Naive thymus-derived CD4-positive, alpha-beta T cell (primary cell): ENCODE results near the gene ADPRS. TPM values are rescaled to one million over a fixed set of nuclear protein-coding genes. Genes with fewer than 3 reads are reported as not detected.

Source experiments
- ATAC-seq: fragments of 150-1000 bp; cut with Tn5 transposase; 2 replicates; pipeline ENCODE4 v1.10.0; 2021; ENCODE audit warnings: mild to moderate bottlenecking, moderate library complexity
- CTCF ChIA-PET: fragments of 350-600 bp; sonication (Branson Sonifier 250); formaldehyde crosslinking; loops from one replicate; lab custom pipeline; 2021; ENCODE audit warnings: antibody characterized with exemption; lab: Charles Lee
- POLR2A ChIA-PET: fragments of 350-600 bp; sonication (Branson Sonifier 250); formaldehyde crosslinking; loops from one replicate; lab custom pipeline; 2021; ENCODE audit warnings: antibody characterized with exemption, inconsistent platforms; lab: Charles Lee
- DNase-seq, 9 donors: peaks; one replicate each; pipeline versions ENCODE4 v3.0.0 to v3.0.0-alpha.2; 2020 to 2022; ENCODE audit warnings: mixed read lengths in 1 of 9
- H3K27ac ChIP-seq: one replicate; pipeline ENCODE4 v1.7.0; 2013; ENCODE audit warnings: mild to moderate bottlenecking, low read depth, low read length, moderate library complexity
- H3K27me3 ChIP-seq, 2 donors: one replicate each; pipeline ENCODE4 v1.7.0; 2013; ENCODE audit warnings: low read length in 2 of 2, mild to moderate bottlenecking in 2 of 2, moderate library complexity in 2 of 2; ENCODE audit not compliant: control insufficient read depth in 2 of 2, insufficient read depth in 2 of 2
- H3K36me3 ChIP-seq, 3 experiments: 1 replicate in 2 of 3; 2 replicates in 1 of 3; pipeline ENCODE4 v1.7.0; 2013; ENCODE audit warnings: low read length in 3 of 3, mild to moderate bottlenecking in 3 of 3, moderate library complexity in 1 of 3; ENCODE audit not compliant: insufficient read depth in 3 of 3, control insufficient read depth in 2 of 3
- H3K4me1 ChIP-seq, 2 donors: one replicate each; pipeline ENCODE4 v1.7.0; 2013; ENCODE audit warnings: low read length in 2 of 2, mild to moderate bottlenecking in 2 of 2, moderate library complexity in 1 of 2; ENCODE audit not compliant: control insufficient read depth in 2 of 2, insufficient read depth in 2 of 2
- H3K4me3 ChIP-seq: 2 replicates; pipeline ENCODE4 v1.7.0; 2013; ENCODE audit warnings: mild to moderate bottlenecking, low read length
- H3K9me3 ChIP-seq, 3 experiments: 1 replicate in 2 of 3; 2 replicates in 1 of 3; pipeline ENCODE4 v1.7.0; 2013; ENCODE audit warnings: low read length in 3 of 3; ENCODE audit not compliant: control insufficient read depth in 2 of 3
- H3K27ac Mint-ChIP-seq, 9 donors: one replicate each; pipeline ENCODE4 v1.8.0; 2020 to 2022; ENCODE audit warnings: mixed read lengths in 9 of 9, mild to moderate bottlenecking in 8 of 9, moderate library complexity in 5 of 9, inconsistent platforms in 2 of 9
- H3K27me3 Mint-ChIP-seq, 5 donors: one replicate each; pipeline ENCODE4 v1.8.0; 2021 to 2022; ENCODE audit warnings: mixed read lengths in 5 of 5, mild to moderate bottlenecking in 1 of 5
- H3K36me3 Mint-ChIP-seq, 5 donors: one replicate each; pipeline ENCODE4 v1.8.0; 2020 to 2022; ENCODE audit warnings: mixed read lengths in 5 of 5, mild to moderate bottlenecking in 3 of 5, inconsistent platforms in 1 of 5
- H3K4me1 Mint-ChIP-seq, 7 donors: one replicate each; pipeline ENCODE4 v1.8.0; 2020 to 2022; ENCODE audit warnings: mixed read lengths in 7 of 7, mild to moderate bottlenecking in 3 of 7, inconsistent platforms in 1 of 7
- H3K4me3 Mint-ChIP-seq, 10 donors: one replicate each; pipeline ENCODE4 v1.8.0; 2020 to 2022; ENCODE audit warnings: mild to moderate bottlenecking in 10 of 10, mixed read lengths in 10 of 10, moderate library complexity in 6 of 10, inconsistent platforms in 2 of 10
- H3K9me3 Mint-ChIP-seq, 11 donors: one replicate each; pipeline ENCODE4 v1.8.0; 2020 to 2022; ENCODE audit warnings: mixed read lengths in 11 of 11, mild to moderate bottlenecking in 4 of 11, inconsistent platforms in 1 of 11, moderate library complexity in 1 of 11
- intact Hi-C, 2 donors: fragments of 100-400 bp; cut with micrococcal nuclease; formaldehyde crosslinking; loops; one replicate each; pipeline ENCODE4 v1.15.1; 2023
- polyA plus RNA-seq, 2 donors: library from polyadenylated mRNA; unstranded; fragments of 300-500 nt; fragmentation: Illumina TruSeq; gene quantifications; one replicate each; pipeline ENCODE4 v1.2.3, GENCODE V29; 2021
- total RNA-seq, 6 experiments: library from RNA in 5 of 6; stranded (reverse) in 5 of 6; gene quantifications; 1 replicate in 5 of 6; 2 replicates in 1 of 6; pipeline ENCODE4 v1.2.3 and lab custom pipeline; 2021 to 2026

Gene ADPRS
- total and polyA plus RNA-seq, 7 experiments from 2014 or later, result 18.0 to 35.4 (median 24.2) TPM

DNA sequence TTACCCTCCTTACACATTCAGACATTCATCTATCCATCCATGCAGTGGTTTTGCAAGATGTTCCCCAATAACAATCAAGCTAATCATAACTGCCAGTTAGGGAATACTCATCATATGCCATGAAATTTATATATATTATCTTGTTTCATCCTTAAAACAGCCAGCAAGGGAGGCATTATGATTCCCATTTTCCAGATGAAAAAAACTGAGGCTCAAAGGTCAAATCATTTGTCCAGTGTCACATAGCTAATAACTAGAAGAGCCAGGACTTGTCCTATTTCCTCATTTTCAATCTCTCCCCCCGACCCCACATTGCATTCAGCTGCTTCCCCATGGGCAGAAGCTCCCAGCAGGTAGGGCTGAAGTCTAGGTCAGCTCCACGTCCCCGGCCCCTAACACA is 43.3 kb downstream of the ADPRS start:
- ATAC-seq, result no peak
- H3K4me3 Mint-ChIP-seq, result no peak overlapping the region
- H3K4me1 ChIP-seq, result no peaks in the 10 kb centered on the region
- H3K36me3 ChIP-seq, result peaks cover under 1 to 15% (median 4%) of the 10 kb centered on the region in 3 experiments
- ChIA-PET CTCF (interaction anchor here (0.8 to 6.1 kb wide), 5 partner anchors 16 to 56 kb away, joined by 3 to 77 read pairs (median 9); no protein-coding TSS in a partner anchor), POLR2A (no interaction called here)
- no peak for DNase-seq
- H3K9me3 Mint-ChIP-seq, result no peaks in the 10 kb centered on the region
- no peak overlapping the region for H3K4me3 ChIP-seq
- no peaks in the 10 kb centered on the region for H3K9me3 ChIP-seq
- H3K27ac ChIP-seq, result no peak overlapping the region
- H3K4me1 Mint-ChIP-seq, result peaks cover 0 to 10% (median 7%) of the 10 kb centered on the region in 7 donors
- H3K36me3 Mint-ChIP-seq, result peaks cover 0 to 10% (median 0%) of the 10 kb centered on the region in 5 donors
- H3K27me3 Mint-ChIP-seq, result no peaks in the 10 kb centered on the region
- intact Hi-C loops, result no loop called here
- no peak overlapping the region for H3K27ac Mint-ChIP-seq
- no peaks in the 10 kb centered on the region for H3K27me3 ChIP-seq

- no peak for ATAC-seq
- Mint-ChIP-seq H3K36me3 (peaks cover 0 to 21% (median 0%) of the 10 kb centered on the region in 5 donors), H3K27ac (no peak overlapping the region), H3K9me3 (no peaks in the 10 kb centered on the region), H3K4me1 (peaks cover 0 to 10% (median 7%) of the 10 kb centered on the region in 7 donors), H3K4me3 (no peak overlapping the region), H3K27me3 (no peaks in the 10 kb centered on the region)
- no peak overlapping the region for H3K4me3 ChIP-seq
- no peaks in the 10 kb centered on the region for H3K4me1 ChIP-seq
- no peak overlapping the region for H3K27ac ChIP-seq
- H3K36me3 ChIP-seq, result peaks cover 9 to 29% (median 9%) of the 10 kb centered on the region in 3 experiments
- no peak for DNase-seq
- ChIA-PET CTCF (interaction anchor here (0.6 to 6.1 kb wide), 9 partner anchors 11 to 1388 kb away, joined by 3 to 77 read pairs (median 9); no protein-coding TSS in a partner anchor), POLR2A (interaction anchor here (0.6 to 1.7 kb wide), 5 partner anchors 10 to 224 kb away, joined by 3 to 6 read pairs (median 4); no protein-coding TSS in a partner anchor)
- intact Hi-C loops, result no loop called here
- H3K9me3 ChIP-seq, result no peaks in the 10 kb centered on the region
- H3K27me3 ChIP-seq, result no peaks in the 10 kb centered on the region
Observed at GRCh38 chr1:36133484-36133883, 44.8 kb downstream of the ADPRS start.

DNA sequence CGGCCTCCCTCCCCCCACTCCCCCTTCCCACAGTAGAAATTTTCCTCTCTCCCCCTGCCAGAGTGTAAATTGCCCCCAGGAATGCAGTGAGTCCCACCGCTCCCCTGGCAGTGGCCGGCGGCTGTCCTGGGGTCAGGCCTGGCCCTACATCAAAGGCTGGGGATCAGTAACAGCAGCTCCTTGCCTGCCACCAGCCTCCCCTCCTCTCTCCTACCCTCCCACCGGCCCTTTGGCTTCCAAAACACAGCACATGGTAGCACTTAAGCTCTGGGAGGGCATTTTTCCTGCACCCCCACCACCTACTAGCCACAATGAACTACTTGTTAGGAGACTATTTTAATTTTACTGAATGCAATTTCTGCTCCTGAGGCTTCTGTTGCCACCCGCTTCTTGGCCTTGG is 45.3 kb downstream of the ADPRS start:
- ATAC-seq (no peak), DNase-seq (no peak)
- intact Hi-C loops, result loop anchor here (1.0 kb wide), 1 partner anchor 35 kb away; no protein-coding TSS in a partner anchor
- no peak overlapping the region for H3K4me3 Mint-ChIP-seq
- POLR2A ChIA-PET, result interaction anchor here (1.0 to 1.7 kb wide), 3 partner anchors 27 to 37 kb away, joined by 4 to 6 read pairs (median 4); no protein-coding TSS in a partner anchor
- CTCF ChIA-PET, result interaction anchor here (0.9 to 6.1 kb wide), 10 partner anchors 12 to 209 kb away, joined by 3 to 77 read pairs (median 10); no protein-coding TSS in a partner anchor
- no peaks in the 10 kb centered on the region for H3K27me3 Mint-ChIP-seq
- Histone ChIP-seq H3K36me3 (peaks cover 9 to 30% (median 10%) of the 10 kb centered on the region in 3 experiments), H3K27ac (no peak overlapping the region), H3K27me3 (no peaks in the 10 kb centered on the region), H3K9me3 (no peaks in the 10 kb centered on the region), H3K4me3 (no peak overlapping the region), H3K4me1 (no peaks in the 10 kb centered on the region)
- H3K36me3 Mint-ChIP-seq, result peaks cover 0 to 22% (median 0%) of the 10 kb centered on the region in 5 donors
- peaks cover 0 to 10% (median 7%) of the 10 kb centered on the region in 7 donors for H3K4me1 Mint-ChIP-seq
- H3K27ac Mint-ChIP-seq, result peak overlapping the region in 4 of 9 donors; percentile 18 to 54 (median 40)
- H3K9me3 Mint-ChIP-seq, result no peaks in the 10 kb centered on the region

GRCh38 chr1:36134505-36135329 is 46.0 kb downstream of the ADPRS start:
- CTCF ChIA-PET, result interaction anchor here (0.6 to 6.1 kb wide), 14 partner anchors 11 to 152 kb away, joined by 3 to 77 read pairs (median 6); partner anchors contain the start of gene TRAPPC3
- DNase-seq, result no peak
- H3K27me3 ChIP-seq, result no peaks in the 10 kb centered on the region

DNA sequence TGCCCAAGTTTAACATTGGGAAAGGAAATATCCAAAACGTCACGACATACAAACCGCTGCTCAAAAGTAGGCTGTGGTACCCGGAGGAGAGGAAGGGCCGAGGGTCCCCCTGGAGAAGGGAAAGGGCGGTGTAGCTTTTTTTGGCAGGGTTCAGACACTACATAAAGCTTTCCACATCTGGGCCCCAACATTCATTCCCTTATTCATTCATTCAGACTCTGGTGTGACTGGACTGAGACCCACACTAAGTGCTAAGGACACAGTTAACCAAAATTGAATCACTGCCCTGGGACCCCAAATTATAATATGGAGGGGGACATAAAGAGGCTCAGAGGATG is 46.6 kb downstream of the ADPRS start:
- no peaks in the 10 kb centered on the region for H3K9me3 ChIP-seq
- no peak overlapping the region for H3K4me3 ChIP-seq
- peak overlapping the region in 8 of 9 donors; percentile 18 to 79 (median 54) for H3K27ac Mint-ChIP-seq
- H3K4me1 ChIP-seq, result no peaks in the 10 kb centered on the region
- POLR2A ChIA-PET, result interaction anchor here (1.4 to 1.7 kb wide), 2 partner anchors 38 to 42 kb away, joined by 4 to 6 read pairs; no protein-coding TSS in a partner anchor
- intact Hi-C loops, result no loop called here
- H3K36me3 ChIP-seq, result peaks cover 10 to 41% (median 13%) of the 10 kb centered on the region in 3 experiments
- H3K27me3 ChIP-seq, result no peaks in the 10 kb centered on the region
- no peak overlapping the region for H3K27ac ChIP-seq
- CTCF ChIA-PET, result interaction anchor here (0.6 to 6.1 kb wide), 13 partner anchors 10 to 151 kb away, joined by 3 to 77 read pairs (median 6); partner anchors contain the start of gene TRAPPC3
- H3K27me3 Mint-ChIP-seq, result no peaks in the 10 kb centered on the region
- H3K9me3 Mint-ChIP-seq, result no peaks in the 10 kb centered on the region
- peaks cover 0 to 17% (median 10%) of the 10 kb centered on the region in 7 donors for H3K4me1 Mint-ChIP-seq
- H3K36me3 Mint-ChIP-seq, result peaks cover 4 to 29% (median 7%) of the 10 kb centered on the region in 5 donors
- ATAC-seq (no peak), DNase-seq (no peak)
- no peak overlapping the region for H3K4me3 Mint-ChIP-seq

More at GRCh38 chr1:36134505-36135329, 46.0 kb downstream of the ADPRS start:
- Mint-ChIP-seq H3K27me3 (no peaks in the 10 kb centered on the region), H3K27ac (peak overlapping the region in 8 of 9 donors; percentile 18 to 79 (median 54)), H3K9me3 (no peaks in the 10 kb centered on the region), H3K4me3 (no peak overlapping the region), H3K36me3 (peaks cover 3 to 27% (median 4%) of the 10 kb centered on the region in 5 donors), H3K4me1 (peaks cover 0 to 11% (median 8%) of the 10 kb centered on the region in 7 donors)
- Histone ChIP-seq H3K36me3 (peaks cover 10 to 36% (median 12%) of the 10 kb centered on the region in 3 experiments), H3K4me1 (no peaks in the 10 kb centered on the region), H3K4me3 (no peak overlapping the region), H3K27ac (no peak overlapping the region), H3K9me3 (no peaks in the 10 kb centered on the region)
- intact Hi-C loops, result loop anchor here (1.0 kb wide), 1 partner anchor 35 kb away; no protein-coding TSS in a partner anchor
- POLR2A ChIA-PET, result interaction anchor here (0.6 to 1.7 kb wide), 4 partner anchors 35 to 151 kb away, joined by 3 to 6 read pairs (median 4); no protein-coding TSS in a partner anchor
- peak; percentile 79 for ATAC-seq

DNA sequence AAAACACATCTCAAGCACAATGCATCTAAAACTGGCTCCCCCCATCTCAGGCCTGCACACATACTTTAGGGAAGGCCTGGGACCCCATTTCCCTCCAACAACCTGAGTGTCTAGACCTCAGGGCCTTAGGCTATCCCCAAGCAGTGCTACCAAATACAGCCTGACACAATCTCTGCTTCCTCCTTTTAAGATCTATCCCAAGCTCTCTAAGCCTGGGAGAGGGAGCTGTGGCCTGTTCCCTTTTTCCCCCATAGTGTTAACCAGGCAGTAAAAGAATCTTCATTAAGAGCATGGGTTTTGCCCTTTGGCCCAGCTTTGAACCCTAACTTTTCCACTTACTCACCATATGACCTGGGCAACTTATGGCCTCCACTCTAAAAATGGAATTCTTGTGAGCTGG is 47.1 kb downstream of the ADPRS start:
- Mint-ChIP-seq H3K36me3 (peaks cover 4 to 29% (median 7%) of the 10 kb centered on the region in 5 donors), H3K4me3 (no peak overlapping the region), H3K4me1 (peaks cover 0 to 20% (median 12%) of the 10 kb centered on the region in 7 donors), H3K27me3 (no peaks in the 10 kb centered on the region), H3K9me3 (no peaks in the 10 kb centered on the region), H3K27ac (peak overlapping the region in 6 of 9 donors; percentile 41 to 82 (median 52))
- no peak for DNase-seq
- Histone ChIP-seq H3K4me3 (no peak overlapping the region), H3K27me3 (no peaks in the 10 kb centered on the region), H3K4me1 (no peaks in the 10 kb centered on the region), H3K9me3 (no peaks in the 10 kb centered on the region), H3K27ac (no peak overlapping the region), H3K36me3 (peaks cover 10 to 43% (median 13%) of the 10 kb centered on the region in 3 experiments)
- ChIA-PET CTCF (interaction anchor here (1.2 to 6.1 kb wide), 6 partner anchors 14 to 150 kb away, joined by 3 to 77 read pairs (median 8); partner anchors contain the start of gene TRAPPC3), POLR2A (interaction anchor here (1.4 kb wide), 1 partner anchor 42 kb away, joined by 4 read pairs; no protein-coding TSS in a partner anchor)
- ATAC-seq, result no peak
- intact Hi-C loops, result no loop called here
